ENCODE measurements around the gene CTAGE1.
"Not testable (repeated sequence)": the region's sequence is repeated elsewhere in the genome, so short reads cannot be mapped to it uniquely, and the experiment has no call there.

Gene CTAGE1

DNA sequence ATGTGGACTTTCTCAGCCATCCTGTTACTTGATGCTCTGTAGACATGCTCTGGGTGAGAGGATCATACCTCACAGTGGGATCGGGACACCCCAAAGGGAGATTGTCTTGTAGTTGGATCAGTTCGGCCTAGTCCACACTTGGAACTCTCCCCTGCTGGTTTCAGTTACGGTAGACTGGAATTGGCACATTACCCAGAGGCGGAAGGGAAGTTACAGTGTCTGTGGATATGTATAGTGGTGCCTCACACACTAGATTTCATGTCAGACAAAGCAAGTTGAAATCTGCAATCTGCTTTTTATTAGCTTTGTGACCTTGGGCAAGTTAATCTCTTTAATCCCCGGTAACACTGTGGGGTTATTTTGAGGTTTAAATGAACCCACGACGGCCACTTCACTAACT is 16.2 kb upstream of the CTAGE1 start:
- DNase-seq, result no peak

GRCh38 chr18:22432657-22433137 is 15.0 kb upstream of the CTAGE1 start:
- DNase-seq, result no peak

- DNase-seq, result no peak
Observed at GRCh38 chr18:22429564-22429963, 11.8 kb upstream of the CTAGE1 start.

DNA sequence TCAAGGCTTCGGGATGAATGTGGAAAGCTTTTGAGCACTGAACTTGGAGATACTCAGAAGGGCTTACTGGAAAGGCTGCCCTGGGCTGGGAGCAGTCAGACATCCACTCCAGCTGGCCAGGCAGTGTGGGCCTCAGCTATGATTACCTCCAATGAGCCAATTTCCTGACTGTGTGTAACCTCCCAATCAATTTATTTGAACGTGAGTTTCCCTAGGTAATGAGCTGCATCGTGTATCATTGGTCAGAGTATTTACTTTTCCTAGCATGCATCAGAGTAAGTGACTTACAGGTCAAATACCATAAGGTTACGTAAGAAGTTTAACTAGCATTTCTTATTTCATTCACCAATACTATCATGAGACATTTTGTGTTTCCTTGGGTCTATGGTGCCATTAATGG is 11.0 kb upstream of the CTAGE1 start:
- no peak for DNase-seq

GRCh38 chr18:22427822-22428549 is 10.3 kb upstream of the CTAGE1 start:
- no peak for DNase-seq

GRCh38 chr18:22424565-22424963 is 6.8 kb upstream of the CTAGE1 start:
- no peak for DNase-seq

DNA sequence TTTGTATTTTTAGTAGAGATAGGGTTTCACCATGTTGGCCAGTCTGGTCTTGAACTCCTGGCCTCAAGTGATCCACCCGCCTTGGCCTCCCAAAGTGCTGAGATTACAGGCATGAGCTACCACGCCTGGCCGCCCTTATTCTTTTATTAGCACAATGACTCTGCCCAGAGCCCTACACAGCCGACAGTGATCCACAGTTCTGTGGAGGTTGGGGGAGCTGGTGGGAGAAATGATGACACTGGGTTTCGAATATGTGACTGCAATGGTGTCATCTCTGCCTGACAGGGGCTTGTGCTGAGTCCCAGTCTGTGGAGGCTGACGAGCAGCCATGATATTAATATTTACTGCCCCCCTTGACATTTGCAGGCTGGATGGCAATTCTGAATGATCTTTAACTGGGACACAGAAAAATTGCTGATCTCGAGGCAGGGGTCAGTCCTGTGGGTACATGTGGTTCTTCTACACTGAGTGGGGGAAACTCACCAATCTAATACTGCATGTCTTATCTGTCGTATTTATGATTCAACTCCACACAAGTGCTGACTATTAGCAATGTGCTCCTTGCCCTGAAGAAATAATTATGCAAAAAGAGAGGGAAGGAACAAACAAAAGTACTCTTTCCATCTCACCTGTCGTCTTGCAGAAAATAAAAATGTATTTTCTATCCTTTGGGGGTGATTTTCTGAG is 6.3 kb upstream of the CTAGE1 start:
- no peak for DNase-seq

DNA sequence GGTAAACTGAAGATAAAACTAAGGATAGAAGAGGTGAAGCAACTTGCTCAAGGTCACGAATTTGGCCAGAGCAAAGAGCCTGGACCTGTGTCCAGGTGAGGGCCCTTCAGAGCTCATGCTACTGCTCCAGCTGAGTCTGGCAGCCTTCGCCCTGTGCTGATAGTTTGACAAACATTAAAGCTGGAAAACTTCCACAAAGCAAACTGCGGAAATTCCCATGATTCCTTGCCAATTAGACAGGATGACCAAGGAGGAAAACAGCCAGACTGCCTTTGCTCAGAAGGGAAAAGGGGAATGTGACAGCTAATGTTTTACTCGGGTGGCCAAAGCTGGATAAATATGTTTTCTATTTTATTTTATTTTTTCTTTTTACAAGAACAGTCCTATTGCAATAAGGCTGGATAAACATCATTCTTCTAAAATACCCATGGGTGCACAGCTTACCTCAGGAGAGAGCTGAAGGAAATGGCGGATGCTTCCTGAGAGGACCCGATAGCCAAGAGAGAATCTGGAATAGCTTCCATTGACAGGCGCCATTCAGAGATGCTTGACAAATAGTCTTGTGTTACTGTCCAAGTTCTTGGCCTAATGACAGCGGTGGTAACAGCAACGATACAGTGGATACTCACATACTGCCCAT is 5.3 kb upstream of the CTAGE1 start:
- no peak for DNase-seq

DNA sequence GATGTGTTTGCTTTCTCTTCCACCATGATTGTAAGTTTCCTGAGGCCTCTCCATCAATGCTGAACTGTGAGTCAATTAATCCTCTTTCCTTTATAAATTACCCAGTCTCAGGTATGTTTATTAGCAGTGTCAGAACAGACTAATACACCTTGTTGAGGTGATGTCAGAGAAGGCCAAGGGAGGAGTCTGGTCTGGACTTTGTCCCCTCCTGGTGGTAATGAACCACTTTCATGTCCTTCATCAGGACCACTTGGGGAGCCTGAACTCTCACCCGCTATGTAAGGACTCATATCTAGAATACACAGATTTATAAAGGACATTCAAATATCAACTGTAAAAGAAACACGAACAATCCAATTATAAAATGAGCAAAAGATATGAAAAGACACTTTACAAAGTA is 2.9 kb upstream of the CTAGE1 start:
- DNase-seq, result no peak

DNA sequence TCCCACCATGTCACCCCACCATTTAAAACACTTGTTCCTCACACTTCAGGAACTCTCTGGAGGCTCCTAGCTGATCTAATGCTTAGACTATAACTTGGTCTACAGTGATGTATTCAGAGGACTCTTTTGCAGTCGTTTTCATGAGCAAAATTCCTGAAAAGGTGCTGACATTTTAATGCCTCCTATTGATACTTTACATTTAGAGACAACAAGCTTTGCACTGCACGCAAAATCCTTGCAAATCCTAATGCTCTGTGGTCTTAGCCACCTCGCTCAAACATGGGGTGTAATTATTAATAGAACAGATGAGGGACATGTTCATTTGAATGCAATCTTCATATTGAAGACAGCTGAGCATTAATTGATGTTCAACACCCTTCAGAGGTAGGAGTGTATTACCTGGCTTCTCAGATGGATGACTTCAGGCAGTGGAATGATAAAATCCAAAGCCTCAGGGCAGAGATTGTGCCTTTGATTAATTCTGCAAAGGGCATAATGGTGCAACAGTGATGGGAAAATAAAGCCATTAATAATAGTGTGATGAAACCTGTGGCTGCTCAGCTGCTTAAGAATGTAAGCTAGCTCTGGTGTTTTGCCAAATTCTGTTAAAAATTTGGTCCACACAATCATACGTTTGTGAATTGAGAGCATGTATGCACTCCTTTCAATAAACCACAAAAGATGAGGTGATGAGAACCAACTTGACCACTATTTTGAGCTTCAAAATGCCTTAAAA is 5.4 kb downstream of the CTAGE1 start:
- DNase-seq, result no peak

DNA sequence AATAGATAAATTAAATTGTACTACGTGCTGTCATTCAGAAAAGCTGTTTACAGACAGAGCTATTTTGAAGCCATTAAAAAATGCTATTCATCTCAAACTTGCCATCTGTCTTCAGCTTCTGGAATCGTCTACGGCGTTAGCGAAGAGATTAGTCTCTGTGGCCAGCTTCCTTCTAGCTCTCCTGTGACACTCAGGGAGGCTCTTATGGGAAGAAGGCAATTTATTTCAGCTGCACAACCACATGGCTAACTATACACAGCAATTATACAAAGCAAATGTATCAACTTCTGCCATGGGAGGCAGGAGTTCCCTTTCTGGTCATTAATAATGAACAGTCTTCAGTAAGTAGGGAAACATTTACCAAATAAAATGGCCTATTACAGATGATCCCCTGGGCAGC is 6.3 kb downstream of the CTAGE1 start:
- no peak for DNase-seq

GRCh38 chr18:22410126-22410525 is 7.6 kb downstream of the CTAGE1 start:
- DNase-seq, result no peak

DNA sequence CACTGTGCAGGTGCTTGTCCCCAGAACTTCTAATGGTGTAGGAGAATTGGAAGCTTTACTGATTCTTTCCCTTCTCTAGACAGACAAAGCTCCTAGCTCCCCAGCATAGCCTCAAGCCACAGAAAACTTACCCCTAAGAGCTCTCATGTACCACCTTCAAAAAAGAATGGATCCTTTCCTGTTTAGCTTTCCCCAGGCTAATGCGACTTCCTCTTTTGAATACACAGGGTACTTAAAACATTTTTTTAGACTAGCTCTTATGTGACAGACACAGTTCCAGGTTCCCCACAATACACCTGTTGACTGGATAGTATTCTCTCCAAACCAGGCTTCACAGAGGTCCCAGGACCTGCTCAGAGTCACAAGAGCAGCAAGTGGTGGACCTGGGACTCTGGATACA is 8.3 kb downstream of the CTAGE1 start:
- DNase-seq, result no peak

DNA sequence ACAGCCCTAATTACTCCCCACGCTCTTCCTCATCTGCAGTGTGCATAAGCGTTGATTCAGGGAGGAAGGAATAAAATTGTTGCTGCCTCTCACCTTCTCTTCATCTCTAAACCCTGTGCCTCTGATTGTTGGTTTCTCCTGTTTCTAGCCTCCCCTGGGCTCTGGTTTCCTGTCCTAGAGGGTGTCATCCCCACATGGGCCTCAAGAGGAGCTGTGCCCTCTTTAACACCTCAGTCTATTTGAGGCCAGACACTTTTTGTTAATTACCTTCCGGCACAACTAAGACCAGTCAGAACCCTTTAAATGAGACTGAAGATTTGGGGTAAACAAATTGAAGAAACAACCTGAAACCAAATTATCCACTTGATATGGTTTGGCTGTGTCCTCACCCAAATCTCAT is 9.7 kb downstream of the CTAGE1 start:
- peak; percentile 6 for DNase-seq

GRCh38 chr18:22405142-22405541 is 12.6 kb downstream of the CTAGE1 start:
- DNase-seq, result no peak

DNA sequence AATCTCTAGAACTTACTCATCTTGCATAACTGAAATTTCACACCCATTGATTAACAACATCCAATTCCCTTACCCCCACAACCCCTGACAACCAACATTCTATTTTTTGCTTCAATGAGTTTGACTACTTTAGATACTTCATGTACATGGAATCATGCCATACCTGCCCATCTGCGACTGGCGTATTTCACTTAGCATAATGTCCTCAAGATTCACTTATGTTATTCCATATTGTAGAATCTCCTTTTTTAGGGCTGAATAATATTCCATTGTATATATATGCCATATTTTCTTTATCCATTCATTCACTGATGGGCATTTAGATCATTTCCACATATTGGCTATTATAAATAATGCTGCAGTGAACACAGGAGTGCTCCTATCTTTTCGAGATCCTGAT is 13.8 kb downstream of the CTAGE1 start:
- DNase-seq, result no peak

DNA sequence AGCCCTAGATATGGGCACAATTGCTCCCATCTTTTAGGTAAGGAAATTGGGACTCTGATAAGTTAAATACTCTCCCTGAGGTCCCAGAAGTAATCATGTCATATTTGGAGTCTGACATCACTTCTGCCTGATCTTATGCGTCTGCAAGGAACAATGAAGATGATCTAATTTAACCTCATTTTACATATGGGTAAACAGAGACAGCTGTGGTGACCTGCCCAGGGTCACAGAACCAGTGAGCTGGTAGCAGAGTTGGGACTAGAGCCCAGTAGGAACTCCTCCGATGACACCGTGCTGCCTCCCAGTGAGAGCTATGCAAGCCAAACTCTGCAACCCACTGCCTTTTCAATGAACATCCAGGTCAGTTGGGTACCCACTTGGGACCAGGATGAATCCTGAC is 17.8 kb downstream of the CTAGE1 start:
- DNase-seq, result no peak

DNA sequence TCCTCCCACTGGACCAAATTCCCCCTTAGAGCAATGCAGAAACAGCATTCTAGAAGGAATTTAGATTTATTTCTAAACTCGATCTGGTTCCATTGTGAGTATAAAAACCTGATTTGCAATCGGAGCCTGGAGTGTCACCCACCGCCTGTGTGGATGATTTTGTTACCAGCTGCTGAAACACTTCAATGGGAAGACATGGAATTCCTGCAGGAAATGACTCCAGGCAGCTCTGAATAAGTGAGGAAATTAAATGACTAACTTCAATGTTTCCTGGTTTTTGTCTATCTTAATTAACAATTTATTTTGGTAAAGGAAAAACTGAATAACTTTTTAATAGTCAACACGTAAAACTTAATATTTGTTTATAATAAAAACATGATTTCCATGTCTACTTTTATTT is 19.3 kb downstream of the CTAGE1 start:
- no peak for DNase-seq

DNA sequence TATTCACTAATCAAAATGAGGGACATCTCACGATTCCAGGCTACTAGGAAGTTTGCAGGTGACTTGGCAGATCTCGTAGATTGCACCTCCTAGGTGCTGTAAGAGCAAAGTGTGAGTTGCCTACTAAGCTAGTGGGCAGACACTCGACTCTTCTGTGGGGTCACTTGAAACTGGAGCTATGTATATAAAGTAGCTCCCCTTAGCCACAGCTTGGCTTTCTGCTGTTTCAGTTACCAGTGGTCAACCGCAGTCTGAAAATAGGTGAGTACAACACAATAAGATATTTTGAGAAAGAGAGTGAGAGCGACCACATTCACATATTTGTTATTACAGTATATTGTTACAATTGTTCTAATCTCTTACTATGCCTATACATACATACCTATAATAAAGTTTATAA is 23.3 kb downstream of the CTAGE1 start:
- no peak for DNase-seq

- not testable (repeated sequence) for DNase-seq
Observed at GRCh38 chr18:22393164-22393563, 24.6 kb downstream of the CTAGE1 start.

- peak; percentile 77 for DNase-seq
Observed at GRCh38 chr18:22391407-22392345, 26.0 kb downstream of the CTAGE1 start.

- DNase-seq, result no peak
Observed at GRCh38 chr18:22387787-22388186, 29.9 kb downstream of the CTAGE1 start.
